Measurements from ENCODE around the gene PKD1.

The PKD1 gene

GRCh38 chr16:2084895-2085625, 50.6 kb downstream of the PKD1 start:
- in situ Hi-C loops (cut with MboI; ENCODE audit: low sequenced_read_pairs, unreplicated experiment) = no loop called here
- TF ChIP-seq CTCF (IDR thresholded peaks at IDR 0.05; ENCODE audit: borderline replicate concordance, control extremely low read depth, extremely low read depth, insufficient read depth, missing control alignments) = no peak
- no peak for DNase-seq (ENCODE audit: low spot score)

DNA sequence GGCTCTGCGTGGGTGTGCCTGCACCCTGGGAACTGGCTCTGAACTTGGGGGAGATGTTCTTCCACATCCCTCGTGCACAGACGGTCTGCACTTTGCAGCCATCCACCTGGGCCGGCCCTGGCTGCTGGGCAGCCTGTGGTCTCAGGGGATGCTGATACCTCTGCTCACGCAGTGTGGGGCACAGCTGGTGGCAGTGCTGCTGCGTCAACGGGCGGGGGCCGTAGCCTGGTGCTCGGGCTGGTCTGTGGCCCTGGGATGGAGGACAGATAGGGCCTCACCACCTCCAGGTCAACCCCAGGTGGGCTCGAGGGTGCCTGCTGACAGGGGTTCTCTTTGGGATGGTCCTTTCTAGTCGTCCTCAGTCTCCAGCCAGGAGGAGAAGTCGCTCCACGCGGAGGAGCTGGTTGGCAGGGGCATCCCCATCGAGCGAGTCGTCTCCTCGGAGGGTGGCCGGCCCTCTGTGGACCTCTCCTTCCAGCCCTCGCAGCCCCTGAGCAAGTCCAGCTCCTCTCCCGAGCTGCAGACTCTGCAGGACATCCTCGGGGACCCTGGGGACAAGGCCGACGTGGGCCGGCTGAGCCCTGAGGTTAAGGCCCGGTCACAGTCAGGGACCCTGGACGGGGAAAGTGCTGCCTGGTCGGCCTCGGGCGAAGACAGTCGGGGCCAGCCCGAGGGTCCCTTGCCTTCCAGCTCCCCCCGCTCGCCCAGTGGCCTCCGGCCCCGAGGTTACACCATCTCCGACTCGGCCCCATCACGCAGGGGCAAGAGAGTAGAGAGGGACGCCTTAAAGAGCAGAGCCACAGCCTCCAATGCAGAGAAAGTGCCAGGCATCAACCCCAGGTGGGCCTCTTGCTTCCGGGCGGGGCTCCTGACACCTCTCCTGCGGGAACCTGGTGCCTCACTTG, 51.6 kb downstream of the PKD1 start:
- TF ChIP-seq CTCF (IDR thresholded peaks at IDR 0.05; ENCODE audit: borderline replicate concordance, control extremely low read depth, extremely low read depth, insufficient read depth, missing control alignments) = no peak
- in situ Hi-C loops (cut with MboI; ENCODE audit: low sequenced_read_pairs, unreplicated experiment) = no loop called here
- DNase-seq (ENCODE audit: low spot score) = no peak

GRCh38 chr16:2083409-2083808, 52.3 kb downstream of the PKD1 start:
- TF ChIP-seq CTCF (IDR thresholded peaks at IDR 0.05; ENCODE audit: borderline replicate concordance, control extremely low read depth, extremely low read depth, insufficient read depth, missing control alignments) = no peak
- in situ Hi-C loops (cut with MboI; ENCODE audit: low sequenced_read_pairs, unreplicated experiment) = no loop called here
- no peak for DNase-seq (ENCODE audit: low spot score)

- TF ChIP-seq CTCF (IDR thresholded peaks at IDR 0.05; ENCODE audit: borderline replicate concordance, control extremely low read depth, extremely low read depth, insufficient read depth, missing control alignments) = no peak
- in situ Hi-C loops (cut with MboI; ENCODE audit: low sequenced_read_pairs, unreplicated experiment) = no loop called here
- no peak for DNase-seq (ENCODE audit: low spot score)
Measured at GRCh38 chr16:2082983-2083364, 52.7 kb downstream of the PKD1 start.

DNA sequence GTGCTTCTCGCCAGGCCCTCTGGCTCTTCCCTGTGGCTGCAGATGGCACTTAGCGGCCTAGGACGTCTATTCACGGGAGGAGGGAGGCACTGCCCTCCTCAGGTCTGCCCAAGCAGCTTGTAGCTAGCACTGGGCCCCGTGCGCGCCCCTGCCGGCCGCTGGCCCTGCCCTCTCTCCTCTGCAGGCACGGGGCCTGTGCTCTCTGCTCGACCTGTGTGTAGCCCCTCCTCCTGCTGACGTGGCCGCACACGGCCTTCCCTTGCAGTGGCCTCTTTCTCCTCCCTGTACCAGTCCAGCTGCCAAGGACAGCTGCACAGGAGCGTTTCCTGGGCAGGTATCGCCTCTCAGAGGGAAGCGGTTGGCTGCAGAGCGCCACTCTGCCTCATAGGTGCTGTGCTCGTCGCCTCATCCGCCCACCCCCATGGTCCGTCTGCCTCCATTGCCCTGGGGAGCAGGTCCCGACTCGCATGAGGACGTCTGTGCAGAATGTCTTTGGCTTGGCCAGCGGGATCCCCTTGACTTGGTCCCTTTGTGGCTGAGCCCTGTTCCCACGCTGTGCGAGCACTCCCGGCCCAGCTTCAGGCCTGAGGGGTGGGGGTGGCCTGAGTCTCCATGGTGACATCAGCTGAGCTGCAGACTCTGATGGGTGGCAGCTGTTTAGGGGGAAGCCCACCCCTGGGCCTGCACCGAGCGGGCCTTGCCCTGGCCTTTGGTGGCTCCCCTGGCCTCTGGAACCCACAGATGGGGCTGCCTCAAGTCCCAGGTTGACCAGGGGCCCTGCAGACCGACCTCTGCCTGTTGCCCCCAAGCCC, 53.3 kb downstream of the PKD1 start:
- DNase-seq (ENCODE audit: low spot score) = no peak
- TF ChIP-seq CTCF (IDR thresholded peaks at IDR 0.05; ENCODE audit: borderline replicate concordance, control extremely low read depth, extremely low read depth, insufficient read depth, missing control alignments) = no peak
- in situ Hi-C loops (cut with MboI; ENCODE audit: low sequenced_read_pairs, unreplicated experiment) = no loop called here

Data from GM13976 (cell line).